HG02759 (cell line): ENCODE data around the gene PRR23E.

ENCODE experiments used
- ATAC-seq: cut with Tn5 transposase; IDR thresholded peaks from one replicate; pipeline ENCODE4 v1.9.1; 2021; ENCODE audit warnings: mild to moderate bottlenecking, moderate library complexity; ENCODE audit not compliant: unreplicated experiment

The PRR23E gene

GRCh38 chr3:127183931-127184869, 8.7 kb upstream of the PRR23E start:
- ATAC-seq, result no peak

DNA sequence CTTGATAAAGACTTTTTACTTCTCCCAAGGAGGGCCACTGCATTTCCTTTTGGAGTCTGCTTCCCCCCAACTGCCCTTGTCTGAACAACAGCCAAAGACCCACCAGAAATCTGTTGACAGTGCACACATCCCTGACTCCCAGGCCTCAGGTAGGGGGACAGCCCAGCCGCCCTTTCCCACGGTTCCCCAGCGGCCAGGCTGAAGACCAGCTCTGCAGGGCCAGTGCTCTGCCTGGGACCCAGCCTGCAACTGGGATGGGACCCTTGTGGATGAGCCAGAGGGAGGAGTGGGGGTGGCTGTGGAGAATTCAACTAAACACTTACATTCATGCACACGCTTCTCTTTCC, 8.1 kb upstream of the PRR23E start:
- no peak for ATAC-seq

DNA sequence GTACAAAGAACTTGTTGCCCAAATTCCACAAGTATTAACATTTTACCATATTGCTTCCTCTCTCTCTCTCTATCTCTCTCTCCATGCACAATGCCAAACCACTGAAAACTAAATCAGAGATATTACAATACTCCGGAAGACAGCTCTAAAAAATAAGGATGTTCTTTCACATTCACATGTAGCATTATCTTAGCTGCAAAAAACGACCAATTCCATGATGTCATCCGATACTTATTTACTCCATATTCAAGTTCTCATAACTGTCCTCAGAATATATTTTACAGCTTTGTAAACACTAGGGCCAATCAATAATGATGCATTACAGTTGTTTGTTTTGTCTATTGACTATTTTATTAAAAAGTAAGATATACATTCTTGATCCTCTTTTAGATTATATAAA, 7.7 kb upstream of the PRR23E start:
- no peak for ATAC-seq

- ATAC-seq, result no peak
Measured at GRCh38 chr3:127185962-127186674, 6.8 kb upstream of the PRR23E start.

GRCh38 chr3:127187316-127187715, 5.6 kb upstream of the PRR23E start:
- no peak for ATAC-seq

- no peak for ATAC-seq
Measured at GRCh38 chr3:127193341-127193740, 410 bp downstream of the PRR23E start.

DNA sequence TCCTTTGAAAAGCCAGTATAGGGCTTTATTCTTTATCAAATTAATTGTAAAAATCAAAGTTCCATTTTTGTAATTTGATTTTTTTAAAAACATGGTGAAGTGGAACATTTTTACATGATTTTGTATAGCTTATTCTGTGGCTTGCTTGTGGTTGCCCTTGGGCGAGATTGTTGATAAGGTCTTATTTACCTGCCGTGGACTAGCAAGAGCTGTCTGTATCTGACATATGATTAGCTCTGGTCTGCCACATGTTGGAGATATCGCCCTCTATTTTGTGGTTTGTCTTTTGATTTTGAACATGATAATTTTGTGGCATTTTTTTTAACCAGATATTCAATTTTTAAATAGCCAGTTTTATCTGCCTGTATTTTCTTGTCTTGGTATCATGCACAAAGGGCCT, 844 bp downstream of the PRR23E start:
- no peak for ATAC-seq

DNA sequence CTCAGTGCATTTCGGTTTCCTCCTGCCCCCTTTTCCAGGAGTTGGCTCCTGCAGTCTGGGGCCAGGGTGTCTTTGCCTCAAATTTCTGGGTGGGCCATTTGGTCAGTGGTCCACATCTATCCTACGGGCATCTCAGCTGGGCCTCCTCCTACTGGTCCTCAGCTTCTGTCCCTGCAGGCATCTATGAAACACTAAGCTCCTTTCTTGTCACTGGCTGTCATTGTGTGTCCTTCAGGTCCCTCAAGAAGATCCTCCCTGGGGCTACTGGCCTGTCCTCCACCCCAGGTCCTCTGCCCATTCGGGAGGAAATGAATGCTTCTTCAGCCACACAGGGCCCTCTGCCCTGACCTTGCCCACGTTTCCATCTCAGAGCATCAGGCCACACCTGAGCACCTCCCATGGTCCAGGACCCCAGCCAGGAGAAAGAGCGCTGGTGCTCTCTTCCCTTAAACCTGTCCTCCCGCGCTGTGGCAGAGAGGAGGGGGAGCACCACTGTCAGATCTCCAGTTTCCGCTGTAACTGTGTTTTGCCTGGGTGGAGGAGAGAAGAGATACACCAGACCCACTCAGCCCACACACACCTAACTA, 1.8 kb downstream of the PRR23E start:
- ATAC-seq, result no peak

DNA sequence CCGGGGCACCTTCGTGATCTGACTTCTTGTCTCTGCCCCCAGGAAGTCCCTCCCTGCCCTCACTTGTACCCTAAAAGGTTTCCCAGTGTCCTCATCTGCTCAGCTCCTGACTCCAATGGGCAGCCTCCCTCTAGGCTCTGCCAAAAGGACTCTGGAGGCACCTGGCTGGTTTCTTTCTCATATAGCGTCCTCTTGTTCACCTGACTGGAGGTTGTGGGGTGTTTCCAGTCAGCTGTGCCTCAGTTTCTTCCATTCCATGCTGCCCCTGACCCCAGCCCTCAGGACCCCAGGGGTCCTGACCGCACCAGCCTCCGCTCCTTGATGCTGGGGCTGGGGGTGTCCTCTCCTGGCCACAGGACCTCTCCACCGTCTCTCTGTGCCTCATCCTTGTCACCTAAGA, 2.5 kb downstream of the PRR23E start:
- no peak for ATAC-seq

DNA sequence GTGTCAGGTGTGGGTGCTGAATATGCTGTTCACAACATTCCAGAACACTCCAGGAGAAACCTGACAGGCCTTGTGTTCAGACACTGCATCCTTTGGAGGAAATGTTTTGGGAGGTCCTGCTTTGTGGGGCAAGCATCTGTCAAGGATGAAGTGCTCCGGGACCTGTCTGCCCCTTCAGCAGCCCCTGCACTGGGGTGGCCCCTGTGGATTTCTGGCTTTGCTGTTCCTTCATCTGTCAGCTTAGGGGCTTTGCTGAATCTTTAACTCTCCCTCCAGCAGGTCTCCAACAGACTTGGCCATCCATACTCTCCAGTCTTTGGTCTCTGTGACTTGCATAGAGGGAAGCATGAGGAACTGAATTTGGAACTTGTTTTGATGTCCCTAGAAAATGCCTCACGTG, 3.1 kb downstream of the PRR23E start:
- ATAC-seq, result no peak

- ATAC-seq, result no peak
Measured at GRCh38 chr3:127196466-127197299, 3.8 kb downstream of the PRR23E start.

DNA sequence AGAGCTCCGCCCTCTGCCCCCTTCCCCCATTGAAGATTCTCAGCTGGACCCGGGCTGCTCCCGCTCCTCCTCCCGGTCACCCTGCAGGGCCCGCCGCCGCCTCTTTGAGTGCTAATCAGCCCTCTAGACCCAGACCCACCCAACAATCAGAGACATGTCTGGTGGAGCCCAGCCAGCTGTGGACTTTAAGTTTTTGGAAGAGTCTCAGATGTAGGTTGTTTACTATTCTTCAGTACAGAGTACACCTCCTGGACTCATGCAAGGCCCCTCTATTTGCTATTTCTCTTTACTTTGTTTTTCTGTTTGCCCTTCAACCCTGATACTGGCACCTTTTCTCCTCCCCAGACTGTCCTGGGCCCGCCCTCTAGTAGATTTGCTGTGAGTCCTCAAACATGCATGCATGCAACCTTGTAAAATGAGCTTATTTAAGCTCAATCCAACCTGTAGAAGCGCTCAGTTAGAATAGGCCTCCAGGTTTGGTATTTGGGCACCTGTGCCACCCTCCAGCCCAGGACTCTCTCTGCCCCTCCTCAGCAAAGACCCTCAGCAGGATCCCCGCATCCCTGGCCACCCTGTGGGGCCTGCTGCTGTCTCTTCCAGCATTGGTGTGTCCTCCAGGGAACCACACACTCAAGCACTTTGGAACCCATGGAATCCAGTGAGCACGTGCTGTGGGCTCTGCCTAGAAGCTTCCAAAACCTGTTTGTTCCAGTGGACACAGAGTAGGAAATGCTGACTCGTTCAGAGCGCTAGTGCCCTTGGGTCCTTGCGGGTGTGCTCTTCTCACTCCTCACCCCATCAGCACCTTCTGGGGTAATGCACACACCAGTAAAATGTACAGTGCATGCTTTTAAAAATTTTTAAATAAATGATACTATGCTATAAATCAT, 4.6 kb downstream of the PRR23E start:
- no peak for ATAC-seq

GRCh38 chr3:127200086-127200691, 7.3 kb downstream of the PRR23E start:
- no peak for ATAC-seq

- ATAC-seq, result no peak
Measured at GRCh38 chr3:127203024-127203423, 10.1 kb downstream of the PRR23E start.

DNA sequence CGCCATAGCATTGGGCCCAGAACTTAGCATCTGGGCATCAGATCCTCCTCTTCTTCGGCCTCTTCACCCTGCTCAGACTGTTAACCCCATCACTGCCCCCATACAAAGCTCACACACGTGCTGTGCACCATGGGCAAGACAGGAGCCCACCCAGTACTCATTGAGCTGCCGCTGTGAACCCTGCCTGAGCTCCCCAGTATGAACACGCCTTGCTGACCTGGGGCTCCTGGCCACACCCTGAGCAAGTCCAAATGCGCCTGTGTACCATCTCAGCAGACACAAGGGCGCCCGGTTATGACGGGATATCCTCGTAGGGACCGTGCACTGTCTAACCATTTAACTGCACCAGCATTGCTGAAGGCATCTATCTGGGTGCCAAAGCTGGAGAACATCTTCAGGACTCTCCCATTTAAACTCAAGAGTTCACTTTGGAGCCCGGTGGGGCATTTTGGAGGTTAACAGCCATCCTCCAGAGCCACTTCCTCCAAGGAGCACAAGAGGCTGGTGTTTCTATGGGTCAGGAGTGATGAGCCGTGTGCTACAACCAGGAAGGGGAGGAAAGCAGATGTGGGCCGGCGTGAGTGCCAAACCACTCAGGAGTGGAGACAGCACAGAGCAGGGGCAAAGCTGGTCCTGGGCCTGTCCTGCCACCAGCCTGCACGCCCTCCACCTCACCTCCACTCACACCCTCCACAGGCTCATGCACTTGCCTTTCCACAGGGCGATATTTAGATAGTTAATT, 12.1 kb downstream of the PRR23E start:
- ATAC-seq, result no peak

- ATAC-seq, result no peak
Measured at GRCh38 chr3:127206154-127206553, 13.2 kb downstream of the PRR23E start.

GRCh38 chr3:127206611-127207516, 13.9 kb downstream of the PRR23E start:
- ATAC-seq, result no peak
